Medulla oblongata (tissue), 1 donor: ENCODE data around the gene TACR1.
A peak's percentile ranks its signal among the peaks of the same experiment; 100 is the strongest.
"Not testable (repeated sequence)": the region's sequence is repeated elsewhere in the genome, so short reads cannot be mapped to it uniquely, and the experiment has no call there.

Source experiments
- DNase-seq: peaks from one replicate; pipeline ENCODE4 v3.0.0-alpha.2; 2015; ENCODE audit errors: extremely low spot score

Gene TACR1

DNA sequence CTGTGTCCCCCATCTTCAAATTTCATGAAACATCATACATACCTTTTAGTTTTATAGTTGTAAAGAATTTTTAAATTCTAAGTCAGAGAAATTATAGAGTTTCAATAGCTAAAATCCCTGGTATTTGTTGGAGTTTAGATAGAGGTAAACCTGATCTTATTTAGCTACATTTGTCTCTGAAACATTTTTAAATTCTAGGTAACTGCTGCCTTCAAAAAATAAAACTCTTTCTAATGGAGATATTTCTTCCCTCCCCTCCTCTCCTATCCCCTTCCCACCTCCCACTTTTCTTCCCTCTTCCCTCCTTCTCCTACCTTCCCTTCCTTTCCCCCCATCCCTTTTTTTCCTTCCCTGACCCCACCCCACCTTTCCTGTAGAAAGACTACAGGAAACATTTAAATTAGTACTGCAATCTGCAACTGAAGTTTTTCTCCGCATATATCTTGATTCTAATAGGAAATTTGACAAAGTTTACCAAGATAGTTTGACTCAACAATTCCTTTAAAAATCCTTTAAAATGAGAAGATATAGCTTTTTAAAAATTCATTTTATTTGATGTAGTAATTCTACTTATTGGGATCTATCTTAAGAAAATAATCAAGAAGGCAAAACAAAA, 4.1 kb downstream of the TACR1 start:
- DNase-seq: no peak

DNA sequence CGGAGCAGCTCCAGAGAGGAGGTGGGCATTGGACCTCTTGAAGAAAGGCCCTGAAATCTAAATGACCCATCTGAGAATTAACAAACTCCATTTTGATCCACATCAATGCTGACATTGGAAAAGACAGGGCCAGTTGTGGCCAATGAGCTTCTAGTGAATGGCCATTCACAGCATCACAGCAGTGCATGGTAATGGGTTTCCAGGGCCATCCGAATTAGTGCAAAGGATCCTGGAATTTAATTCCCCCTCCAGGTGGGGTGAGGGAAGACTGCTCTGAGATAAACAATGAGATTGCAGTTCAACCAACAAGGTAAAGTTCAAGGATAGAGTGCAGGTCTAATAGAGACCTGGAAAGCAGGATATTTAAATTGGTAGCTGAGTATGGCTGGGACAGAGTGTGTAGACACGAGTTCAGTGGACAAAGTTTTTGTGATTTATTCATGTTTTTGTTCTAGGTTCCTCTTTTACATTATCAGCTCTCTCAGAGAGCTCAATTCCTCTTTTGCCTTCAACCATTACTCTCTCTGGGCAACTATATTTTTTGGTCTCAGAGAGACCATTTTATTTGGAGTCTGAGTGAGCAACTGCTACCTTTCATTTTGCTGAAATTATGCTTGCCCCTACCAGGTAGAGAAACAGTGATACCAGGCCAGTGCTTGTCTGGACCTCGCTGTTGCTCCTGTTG, 5.0 kb downstream of the TACR1 start:
- no peak for DNase-seq

GRCh38 chr2:75192496-75192895, 6.8 kb downstream of the TACR1 start:
- DNase-seq: no peak

- DNase-seq: no peak
These were observed 8.9 kb downstream of the TACR1 start for GRCh38 chr2:75190271-75190990.

- DNase-seq: peak; percentile 22
These were observed 12.5 kb downstream of the TACR1 start for GRCh38 chr2:75186821-75187220.

GRCh38 chr2:75182606-75183005, 16.7 kb downstream of the TACR1 start:
- DNase-seq: no peak

DNA sequence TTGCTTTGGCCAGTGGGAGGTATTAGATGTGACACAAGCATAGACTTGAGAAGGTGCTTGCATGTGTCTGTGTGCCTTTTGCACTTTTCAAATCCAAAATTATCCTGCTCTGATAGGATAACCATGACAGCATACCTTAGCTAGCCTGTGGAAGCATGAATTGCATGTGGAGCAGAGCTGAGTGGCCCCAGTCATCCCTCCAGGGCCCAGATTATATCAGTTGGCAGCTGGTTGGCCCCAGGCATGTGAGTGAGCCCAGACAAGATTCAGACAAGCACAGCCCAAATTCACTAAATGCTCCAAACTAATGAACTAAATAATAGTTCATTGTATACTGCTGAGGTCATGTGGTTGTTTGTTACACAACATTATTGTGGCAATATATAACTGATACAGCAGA, 18.8 kb downstream of the TACR1 start:
- DNase-seq: no peak

GRCh38 chr2:75177427-75177826, 21.9 kb downstream of the TACR1 start:
- DNase-seq: no peak

DNA sequence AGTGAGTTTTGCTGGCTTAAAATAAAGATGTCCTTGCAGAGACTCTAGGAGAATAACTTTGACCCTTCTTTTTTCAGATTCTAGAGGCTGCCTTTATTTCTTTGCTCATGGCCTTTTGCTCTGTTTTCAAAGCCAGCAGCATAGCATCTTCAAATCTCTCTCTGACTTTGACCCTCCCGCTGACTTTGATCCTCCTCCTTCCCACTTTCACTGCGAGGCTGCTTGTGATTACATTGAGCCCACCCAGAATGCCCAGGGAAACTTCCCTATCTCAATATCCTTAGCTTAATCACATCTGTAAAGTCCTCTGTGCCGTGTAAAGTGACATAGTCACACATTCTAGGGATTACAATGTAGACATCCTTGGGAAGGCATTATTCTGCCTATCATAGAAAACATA, 23.9 kb downstream of the TACR1 start:
- no peak for DNase-seq

- no peak for DNase-seq
These were observed 24.3 kb downstream of the TACR1 start for GRCh38 chr2:75174981-75175380.

DNA sequence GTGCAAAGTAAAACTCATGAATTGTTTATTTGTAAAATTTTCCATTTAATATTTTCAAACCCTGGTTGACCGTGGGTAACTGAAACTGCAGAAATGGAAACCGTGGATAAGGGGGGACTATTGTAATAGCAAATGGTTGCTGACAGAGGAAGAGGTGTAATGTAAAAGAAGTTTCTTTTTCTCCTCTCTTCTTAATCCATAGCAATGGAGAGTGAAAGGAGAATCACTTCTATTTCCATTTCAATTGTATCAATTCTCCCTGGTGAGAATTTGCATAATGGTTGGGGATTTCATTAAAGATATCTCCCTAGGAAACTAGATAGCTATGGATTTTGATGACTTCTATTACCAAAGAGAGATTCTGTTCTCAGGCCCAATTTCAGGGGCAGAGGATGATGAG, 24.8 kb downstream of the TACR1 start:
- DNase-seq: no peak

DNA sequence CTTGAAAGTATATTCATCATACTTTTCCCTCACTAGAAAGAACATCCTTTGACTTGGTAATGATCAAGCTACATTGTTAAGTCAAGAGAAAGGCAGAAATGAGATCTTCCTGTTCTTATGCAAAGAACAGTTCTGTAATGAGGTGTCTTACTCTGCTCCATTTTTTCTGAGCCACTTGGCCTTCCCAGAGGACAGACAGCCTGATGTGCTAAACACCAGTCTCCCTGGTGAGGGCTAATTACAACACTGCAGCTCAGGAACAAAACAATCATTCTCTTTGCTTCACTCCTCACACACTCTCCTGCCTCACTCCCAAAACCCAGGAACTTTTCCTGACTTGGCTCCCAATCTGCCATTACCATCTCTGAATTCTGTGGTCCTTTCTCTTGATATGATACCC, 25.6 kb downstream of the TACR1 start:
- DNase-seq: no peak

DNA sequence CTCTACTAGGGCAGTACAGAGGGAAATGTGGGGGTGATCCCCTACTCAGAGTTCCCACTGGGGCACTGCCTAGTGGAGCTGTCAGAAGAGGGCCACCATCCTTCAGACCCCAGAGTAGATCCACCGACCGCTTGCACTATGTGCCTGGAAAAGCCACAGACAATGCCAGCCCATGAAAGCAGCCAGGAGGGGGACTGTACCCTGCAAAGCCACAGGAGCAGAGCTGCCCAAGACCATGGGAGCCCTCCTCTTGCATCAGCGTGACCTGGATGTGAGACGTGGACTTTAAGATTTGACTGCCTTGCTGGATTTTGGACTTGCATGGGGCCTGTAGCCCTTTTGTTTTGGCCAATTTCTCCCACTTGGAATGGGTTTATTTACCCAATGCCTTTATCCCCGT, 27.9 kb downstream of the TACR1 start:
- DNase-seq: not testable (repeated sequence)

- no peak for DNase-seq
These were observed 28.4 kb downstream of the TACR1 start for GRCh38 chr2:75170889-75171288.

- DNase-seq: no peak
These were observed 31.1 kb downstream of the TACR1 start for GRCh38 chr2:75168186-75168585.

GRCh38 chr2:75166491-75166890, 32.8 kb downstream of the TACR1 start:
- DNase-seq: no peak

GRCh38 chr2:75162897-75163296, 36.4 kb downstream of the TACR1 start:
- DNase-seq: no peak

DNA sequence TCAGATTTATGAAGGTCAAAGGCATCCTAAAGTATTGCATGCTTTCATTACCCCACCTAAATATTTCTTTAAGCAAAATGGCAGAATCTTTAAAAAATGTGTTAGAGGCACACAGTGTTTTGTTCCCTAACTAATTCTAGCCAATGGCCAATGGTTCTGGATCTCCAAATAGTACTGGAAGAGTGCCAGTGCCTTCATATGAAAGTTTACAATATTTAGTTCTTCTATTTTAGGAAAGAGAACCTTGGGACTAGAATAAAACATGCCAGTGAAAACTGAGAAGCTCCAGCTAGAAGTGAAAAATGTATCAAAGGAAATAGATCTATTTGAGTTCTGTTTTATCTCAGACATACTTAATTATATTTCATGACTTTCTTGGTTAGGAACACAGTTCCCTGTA, 37.1 kb downstream of the TACR1 start:
- no peak for DNase-seq

DNA sequence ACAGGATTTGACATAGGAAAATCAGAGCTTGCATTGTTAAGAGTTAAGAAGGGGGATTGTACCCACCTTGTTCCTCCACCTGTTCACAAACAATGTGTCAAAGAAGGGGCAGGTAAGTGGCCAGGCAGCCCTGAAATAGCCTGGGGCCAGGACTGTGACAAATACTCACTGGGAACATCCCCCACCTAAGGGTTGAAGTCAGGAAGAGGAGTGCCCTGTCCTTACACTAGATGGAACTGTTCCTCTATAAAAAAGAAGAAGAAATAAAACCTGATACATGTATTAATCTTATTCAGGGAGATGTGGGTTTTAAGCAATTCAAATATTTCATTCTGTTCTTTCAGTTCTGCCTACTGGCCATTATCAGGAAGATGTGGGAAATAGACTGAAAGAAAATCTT, 41.9 kb downstream of the TACR1 start:
- DNase-seq: no peak

- DNase-seq: no peak
These were observed 44.2 kb downstream of the TACR1 start for GRCh38 chr2:75155115-75155514.

DNA sequence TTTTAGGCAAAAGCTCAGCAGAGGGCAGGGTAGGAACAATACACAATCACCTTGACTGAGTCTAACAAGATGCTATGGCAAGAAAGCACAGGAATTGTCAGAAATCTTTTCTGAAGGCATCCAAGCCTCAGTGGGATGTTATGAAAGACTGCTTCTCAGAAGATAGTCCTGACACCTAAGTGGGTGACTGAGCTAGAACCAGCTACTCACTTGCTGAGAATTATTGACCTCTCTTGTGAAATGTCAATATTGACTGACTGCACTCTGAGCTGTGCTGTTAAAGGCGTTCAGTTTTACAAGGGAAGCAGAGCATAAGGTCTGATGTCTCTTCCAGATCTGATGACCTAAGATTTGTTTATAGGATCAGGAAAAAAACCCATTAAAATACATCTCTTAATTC, 46.1 kb downstream of the TACR1 start:
- no peak for DNase-seq

- DNase-seq: not testable (repeated sequence)
These were observed 47.1 kb downstream of the TACR1 start for GRCh38 chr2:75152243-75152642.

DNA sequence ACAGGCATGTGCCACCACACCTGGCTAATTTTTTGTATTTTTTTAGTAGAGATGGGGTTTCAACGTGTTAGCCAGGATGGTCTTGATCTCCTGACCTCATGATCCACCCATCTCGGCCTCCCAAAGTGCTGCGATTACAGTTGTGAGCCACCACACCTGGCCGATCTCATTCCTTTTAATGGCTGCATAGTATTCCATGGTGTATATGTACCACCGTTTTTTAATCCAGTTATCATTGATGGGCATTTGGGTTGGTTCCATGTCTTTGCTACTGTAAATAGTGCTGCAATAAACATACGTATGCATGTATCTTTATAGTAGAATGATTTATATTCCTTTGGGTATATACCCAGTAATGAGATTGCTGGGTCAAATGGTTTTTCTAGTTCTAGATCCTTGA, 51.4 kb downstream of the TACR1 start:
- not testable (repeated sequence) for DNase-seq
